HepG2 (cell line): ENCODE measurements around the gene MYO16. TPM values are rescaled to one million over a fixed set of nuclear protein-coding genes. Genes with fewer than 3 reads are reported as not detected.

Source experiments
- AHDC1 ChIP-seq: sonication (generic); formaldehyde crosslinking; IDR thresholded peaks from 2 replicates; pipeline ENCODE4 v1.5.1; 2020; ENCODE audit warnings: mild to moderate bottlenecking, missing genetic modification reagents, borderline replicate concordance
- ELF3 ChIP-seq: IDR thresholded peaks from 2 replicates; pipeline ENCODE4 v1.6.1; 2016; ENCODE audit warnings: missing genetic modification reagents, missing compliant biosample characterization
- FOXC1 ChIP-seq: sonication (generic); formaldehyde crosslinking; IDR thresholded peaks from 2 replicates; pipeline ENCODE4 v1.8.0; 2022; ENCODE audit warnings: mild to moderate bottlenecking, missing genetic modification reagents, borderline replicate concordance
- FOXK2 ChIP-seq: fragments of 450-650 bp; IDR thresholded peaks from 2 replicates; pipeline ENCODE4 v1.6.1; 2016
- HOXA3 ChIP-seq: sonication (generic); formaldehyde crosslinking; IDR thresholded peaks from 2 replicates; pipeline ENCODE4 v1.5.0; 2020; ENCODE audit warnings: missing genetic modification reagents
- MYC ChIP-seq: sonication (generic); formaldehyde crosslinking; IDR thresholded peaks from 2 replicates; pipeline ENCODE4 v1.9.0; 2021; ENCODE audit warnings: missing genetic modification reagents, borderline replicate concordance
- NR2F1 ChIP-seq, 2 experiments: fragments of 450-650 bp in 1 of 2; formaldehyde crosslinking in 1 of 2; IDR thresholded peaks; 2 replicates each; pipeline versions ENCODE4 v1.5.0 to v1.6.1; 2016 to 2020; ENCODE audit warnings: mild to moderate bottlenecking in 1 of 2, missing compliant biosample characterization in 1 of 2, missing genetic modification reagents in 1 of 2, moderate library complexity in 1 of 2
- PCBP1 ChIP-seq: fragments of 200-400 bp; formaldehyde crosslinking; IDR thresholded peaks from 2 replicates; pipeline ENCODE4 v1.6.1; 2017; ENCODE audit warnings: mild to moderate bottlenecking, low read depth, low read length, borderline replicate concordance
- RAD51 ChIP-seq: fragments of 450-650 bp; IDR thresholded peaks from 2 replicates; pipeline ENCODE4 v1.6.1; 2016; ENCODE audit warnings: borderline replicate concordance
- RXRA ChIP-seq: sonication (generic); formaldehyde crosslinking; IDR thresholded peaks from 2 replicates; pipeline ENCODE4 v1.5.1; 2020; ENCODE audit warnings: missing genetic modification reagents
- SCMH1 ChIP-seq: sonication (generic); formaldehyde crosslinking; IDR thresholded peaks from 2 replicates; pipeline ENCODE4 v1.9.0; 2021; ENCODE audit warnings: missing genetic modification reagents, mild to moderate bottlenecking, borderline replicate concordance
- SPEN ChIP-seq: sonication (generic); formaldehyde crosslinking; IDR thresholded peaks from 2 replicates; pipeline ENCODE4 v1.5.1; 2020; ENCODE audit warnings: low read depth, mild to moderate bottlenecking, missing genetic modification reagents
- TCF7 ChIP-seq: sonication (generic); IDR thresholded peaks from 2 replicates; pipeline ENCODE4 v1.6.1; 2016; ENCODE audit warnings: antibody characterized with exemption, low read depth
- TFE3 ChIP-seq: IDR thresholded peaks from 2 replicates; pipeline ENCODE4 v1.6.1; 2016
- TRIM24 ChIP-seq: sonication (generic); formaldehyde crosslinking; IDR thresholded peaks from 2 replicates; pipeline ENCODE4 v1.8.0; 2022; ENCODE audit warnings: mild to moderate bottlenecking, missing genetic modification reagents
- YEATS2 ChIP-seq: sonication (generic); formaldehyde crosslinking; IDR thresholded peaks from 2 replicates; pipeline ENCODE4 v1.4.0; 2020; ENCODE audit warnings: missing genetic modification reagents, borderline replicate concordance
- ZNF124 ChIP-seq: sonication (generic); formaldehyde crosslinking; IDR thresholded peaks from 2 replicates; pipeline ENCODE4 v1.4.0; 2020; ENCODE audit warnings: missing genetic modification reagents
- ZNF264 ChIP-seq: sonication (generic); formaldehyde crosslinking; IDR thresholded peaks from 2 replicates; pipeline ENCODE4 v1.4.0; 2020; ENCODE audit warnings: missing genetic modification reagents
- ZNF296 ChIP-seq: sonication (generic); formaldehyde crosslinking; conservative IDR thresholded peaks from 2 replicates; pipeline ENCODE4 v1.5.0; 2020; ENCODE audit warnings: mild to moderate bottlenecking, missing genetic modification reagents
- ZNF441 ChIP-seq: sonication (generic); formaldehyde crosslinking; IDR thresholded peaks from 2 replicates; pipeline ENCODE4 v1.7.0; 2021; ENCODE audit warnings: missing genetic modification reagents, borderline replicate concordance
- polyA plus RNA-seq, 8 experiments: library from polyadenylated mRNA; depleted of rRNA in 3 of 8; stranded (reverse) in 7 of 8; unstranded in 1 of 8; fragments of >200 nt; fragmentation: Illumina TruSeq in 4 of 8; extraction: Trizol in 4 of 8; gene quantifications; 2 replicates each; pipeline versions ENCODE4 v1.2.1 to v1.2.3, GENCODE V29; 2011 to 2016; ENCODE audit warnings: low read depth in 4 of 8, missing spikeins in 1 of 8, mixed read lengths in 1 of 8; ENCODE audit not compliant: insufficient read depth in 1 of 8
- total RNA-seq, 5 experiments: library from RNA; depleted of rRNA; stranded (reverse); fragments of >200 nt; fragmentation: Illumina TruSeq; extraction: Trizol; gene quantifications; 2 replicates each; pipeline ENCODE4 v1.2.3, GENCODE V29; 2016; ENCODE audit warnings: low read depth in 1 of 5
- TF ChIP-seq, protein P1 (sequence below): sonication (generic); formaldehyde crosslinking; conservative IDR thresholded peaks from 2 replicates; pipeline ENCODE4 v1.4.0; 2020; ENCODE audit warnings: missing genetic modification reagents

Gene MYO16
- total and polyA plus RNA-seq, 2 of the 13 experiments (the other 11 are each of a cell fraction or from before 2014, with no cell fraction given): not detected

- TF ChIP-seq PCBP1 (no peak), MYC (CRISPR knock-in tag) (peak; percentile 48; the same call in 1 of the 2 replicates), SPEN (no peak), ZNF264 (CRISPR knock-in tag) (peak; percentile 33; the same call in 1 of the 2 replicates), AHDC1 (CRISPR knock-in tag) (peak; percentile 59; the same call in 1 of the 2 replicates), FOXC1 (CRISPR knock-in tag) (no peak), TRIM24 (CRISPR knock-in tag) (no peak), RAD51 (peak; percentile 73), ELF3 (CRISPR knock-in tag) (0 out of 2 replicates have a peak, but pooled peaks have one; percentile 17), TFE3 (peak; percentile 98), NR2F1 (CRISPR knock-in tag; IDR thresholded peaks at IDR 0.05) (peak; percentile 37 to 68; a peak in 2 of 4 replicates), RXRA (CRISPR knock-in tag) (peak; percentile 56; the same call in 1 of the 2 replicates), ZNF441 (CRISPR knock-in tag) (peak; percentile 52; the same call in 1 of the 2 replicates), HOXA3 (0 out of 2 replicates have a peak, but pooled peaks have one; percentile 31), SCMH1 (CRISPR knock-in tag) (no peak), YEATS2 (CRISPR knock-in tag) (0 out of 2 replicates have a peak, but pooled peaks have one; percentile 18), TCF7 (peak; percentile 32; the same call in 1 of the 2 replicates), FOXK2 (peak; percentile 59; the same call in 1 of the 2 replicates), ZNF296 (CRISPR knock-in tag) (no peak), ZNF124 (CRISPR knock-in tag) (no peak)
- TF ChIP-seq, protein P1, sequence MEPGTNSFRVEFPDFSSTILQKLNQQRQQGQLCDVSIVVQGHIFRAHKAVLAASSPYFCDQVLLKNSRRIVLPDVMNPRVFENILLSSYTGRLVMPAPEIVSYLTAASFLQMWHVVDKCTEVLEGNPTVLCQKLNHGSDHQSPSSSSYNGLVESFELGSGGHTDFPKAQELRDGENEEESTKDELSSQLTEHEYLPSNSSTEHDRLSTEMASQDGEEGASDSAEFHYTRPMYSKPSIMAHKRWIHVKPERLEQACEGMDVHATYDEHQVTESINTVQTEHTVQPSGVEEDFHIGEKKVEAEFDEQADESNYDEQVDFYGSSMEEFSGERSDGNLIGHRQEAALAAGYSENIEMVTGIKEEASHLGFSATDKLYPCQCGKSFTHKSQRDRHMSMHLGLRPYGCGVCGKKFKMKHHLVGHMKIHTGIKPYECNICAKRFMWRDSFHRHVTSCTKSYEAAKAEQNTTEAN (CRISPR knock-in tag): no peak
These were observed 286.5 kb downstream of the MYO16 start (continued) for GRCh38 chr13:108915634-108916512.
